ENCODE results near the gene GPR39.

The GPR39 gene

DNA sequence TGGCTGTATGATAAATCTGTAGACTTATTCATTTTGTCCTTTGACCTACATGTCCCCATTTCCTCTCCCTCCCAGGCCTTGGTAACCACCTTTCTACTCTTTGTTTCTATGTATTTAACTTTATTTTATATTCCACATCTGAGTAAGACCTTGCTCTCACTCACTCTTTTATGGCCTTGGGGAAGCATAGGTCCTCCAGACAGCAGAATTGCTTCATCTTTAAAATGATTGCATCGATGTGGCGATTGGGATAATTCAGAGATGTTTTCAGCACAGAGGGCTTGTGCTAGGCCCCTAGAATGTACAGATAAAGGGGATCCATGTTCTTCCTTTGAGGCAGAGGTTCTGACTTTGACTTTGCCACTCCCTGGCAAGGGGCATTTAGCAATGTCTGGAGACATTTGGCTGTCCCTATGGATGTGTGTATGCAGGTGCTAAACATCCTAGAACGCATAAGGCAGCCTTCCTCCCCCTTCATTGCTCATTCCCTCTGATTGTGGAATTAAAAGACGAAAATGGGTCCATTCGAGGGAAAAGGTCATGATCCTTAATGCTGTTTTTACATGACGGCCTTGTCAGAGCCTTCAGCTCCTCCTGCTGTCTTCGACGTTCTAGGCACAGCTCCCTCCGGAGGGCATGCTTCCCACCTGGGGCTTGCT lies 1.2 kb upstream of the GPR39 start:
- no peak for DNase-seq

DNA sequence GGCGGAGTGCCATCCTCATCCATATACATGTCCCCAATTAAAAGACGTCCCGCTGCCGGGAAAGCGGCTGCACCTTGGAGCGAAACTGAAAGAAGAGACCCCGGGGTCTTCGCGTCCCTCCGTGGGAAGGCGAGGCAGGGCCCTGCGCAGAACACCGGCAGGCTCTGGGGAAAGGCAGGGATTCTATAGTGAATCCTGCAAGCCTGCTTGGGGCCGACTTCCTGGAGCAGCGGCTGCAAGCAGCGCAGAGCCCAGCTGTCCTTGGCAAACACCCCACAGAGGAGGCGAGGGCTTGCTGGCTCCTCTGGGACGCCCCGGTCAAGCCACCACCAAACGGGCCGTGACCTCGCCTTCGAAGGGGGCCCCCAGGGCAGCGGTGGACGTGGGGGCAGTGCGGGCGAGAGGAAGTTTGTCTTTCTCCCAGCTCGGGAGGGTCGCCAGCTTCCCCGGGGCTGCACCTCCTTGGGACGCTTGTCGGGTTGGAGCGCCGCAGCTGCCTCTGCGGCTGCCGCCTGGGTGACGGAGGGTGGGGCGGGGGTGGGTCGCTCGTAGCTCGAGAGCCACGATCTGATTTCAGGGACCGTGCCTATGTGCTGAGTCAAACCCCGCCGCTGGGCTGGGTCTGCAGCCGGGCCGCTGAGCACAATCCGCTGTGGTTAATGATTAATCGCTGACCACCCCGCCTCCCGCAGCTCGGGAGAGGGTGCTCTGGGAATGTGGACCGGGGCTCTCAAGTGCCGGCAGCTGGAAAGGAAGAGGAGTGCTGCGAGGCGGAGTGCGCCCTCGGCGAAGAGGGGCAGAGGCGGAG lies 486 bp upstream of the GPR39 start:
- DNase-seq, result no peak

- DNase-seq, result no peak
Observed at GRCh38 chr2:132417430-132418035, 928 bp downstream of the GPR39 start.

GRCh38 chr2:132419235-132419634 lies 2.6 kb downstream of the GPR39 start:
- DNase-seq, result no peak

DNA sequence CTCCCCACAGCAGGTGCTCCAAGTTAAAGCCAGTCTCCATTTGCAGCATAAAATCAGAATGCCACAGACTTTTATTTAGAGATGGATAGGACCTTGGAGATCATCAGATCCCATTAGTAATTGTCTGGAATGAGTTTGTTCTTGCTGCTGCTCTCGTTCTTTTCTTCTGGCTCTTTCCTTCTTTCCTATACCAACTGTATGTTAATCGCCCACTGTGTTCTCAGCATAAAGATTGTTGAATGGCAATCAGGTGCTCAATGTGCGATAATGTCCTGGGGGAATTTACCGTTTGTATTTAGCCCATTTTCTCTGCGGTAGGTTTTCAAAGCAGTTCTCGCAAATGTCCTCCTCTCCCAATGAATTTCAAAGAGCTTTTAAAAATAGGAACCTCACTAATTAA lies 3.3 kb downstream of the GPR39 start:
- no peak for DNase-seq

DNA sequence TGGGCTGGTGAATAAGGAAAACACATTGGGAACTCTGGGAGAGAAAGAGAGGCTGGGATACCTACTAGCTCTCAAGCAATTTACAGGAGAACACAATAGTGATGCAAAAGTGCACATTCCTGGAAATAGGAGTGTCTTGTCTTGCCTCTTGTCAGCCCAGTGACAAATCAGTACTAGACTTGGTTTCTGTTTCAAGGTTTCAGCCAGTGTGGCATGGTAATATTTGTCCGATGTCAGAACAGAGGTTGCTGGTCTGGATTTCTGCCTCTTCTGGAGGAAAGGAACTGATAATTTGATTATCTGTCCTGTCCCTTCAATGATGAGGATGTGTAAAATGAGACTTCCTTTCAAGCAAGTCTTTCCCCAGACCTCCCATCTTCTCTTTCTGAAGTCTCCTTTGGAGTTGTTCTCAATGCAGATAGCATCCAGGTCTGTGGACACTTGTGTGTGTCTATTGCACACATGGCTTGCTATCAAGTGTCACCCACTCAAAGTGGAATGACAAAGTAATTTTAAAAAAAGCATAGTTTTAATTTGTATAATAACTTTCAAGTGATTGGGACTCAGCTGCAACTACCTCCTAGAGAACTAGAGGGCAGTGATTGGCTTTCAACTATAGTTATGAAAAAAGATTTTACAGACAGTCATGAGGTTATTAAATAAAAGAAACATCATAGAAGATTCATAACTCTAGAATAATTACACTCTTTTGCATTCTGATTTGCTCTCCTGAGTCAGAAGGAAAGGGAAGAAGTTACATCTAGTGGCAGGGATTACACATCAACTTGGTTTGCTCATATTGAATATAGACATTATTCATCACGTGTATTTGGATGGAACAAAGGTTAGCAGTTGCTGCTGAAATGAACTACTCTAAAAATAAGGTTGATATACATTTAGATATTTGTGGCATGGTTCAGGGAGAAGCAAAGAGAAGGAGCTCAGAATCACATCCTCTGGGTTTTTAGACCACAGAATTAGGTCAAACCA lies 4.5 kb downstream of the GPR39 start:
- no peak for DNase-seq

DNA sequence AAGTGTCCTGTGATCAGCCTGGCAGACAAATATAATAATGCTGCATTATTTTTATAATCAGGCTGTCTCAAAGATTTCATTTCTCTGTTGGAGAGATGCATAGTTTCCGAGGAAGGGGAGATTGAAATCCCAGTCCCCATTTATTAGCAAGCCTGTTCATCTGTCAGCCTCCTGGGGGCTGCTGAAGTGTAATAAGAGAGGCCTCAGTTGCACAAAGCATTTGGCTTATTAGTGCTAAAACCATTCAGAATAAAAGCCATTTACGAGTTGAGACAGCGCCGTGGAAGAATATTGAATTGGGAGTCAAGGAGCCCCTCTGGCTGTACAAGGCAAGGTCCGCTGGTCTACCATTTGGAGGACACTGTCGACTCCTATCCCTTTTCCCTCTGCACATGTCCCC lies 6.1 kb downstream of the GPR39 start:
- DNase-seq, result no peak

- no peak for DNase-seq
Observed at GRCh38 chr2:132424526-132425121, 8.0 kb downstream of the GPR39 start.

- DNase-seq, result no peak
Observed at GRCh38 chr2:132426033-132426432, 9.4 kb downstream of the GPR39 start.

DNA sequence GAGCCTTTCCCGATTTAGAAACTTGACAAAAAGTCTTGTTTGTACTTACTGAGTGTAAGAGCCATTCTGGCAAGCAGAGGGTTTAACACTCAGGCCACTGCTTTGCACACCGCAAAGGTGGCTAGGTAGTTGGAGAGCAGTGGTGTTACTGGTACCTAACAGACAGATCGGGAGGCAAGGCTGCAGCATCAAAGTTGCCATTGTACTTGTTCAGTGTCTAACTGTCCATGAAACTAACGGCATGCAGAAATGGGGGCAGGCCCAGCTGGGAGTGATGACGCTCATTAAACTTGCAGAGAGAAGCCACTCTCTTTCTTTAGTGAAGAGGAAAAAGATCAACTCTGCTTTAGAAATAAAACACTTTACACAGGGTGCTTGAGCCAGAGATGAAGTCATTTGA lies 10.1 kb downstream of the GPR39 start:
- DNase-seq, result no peak

DNA sequence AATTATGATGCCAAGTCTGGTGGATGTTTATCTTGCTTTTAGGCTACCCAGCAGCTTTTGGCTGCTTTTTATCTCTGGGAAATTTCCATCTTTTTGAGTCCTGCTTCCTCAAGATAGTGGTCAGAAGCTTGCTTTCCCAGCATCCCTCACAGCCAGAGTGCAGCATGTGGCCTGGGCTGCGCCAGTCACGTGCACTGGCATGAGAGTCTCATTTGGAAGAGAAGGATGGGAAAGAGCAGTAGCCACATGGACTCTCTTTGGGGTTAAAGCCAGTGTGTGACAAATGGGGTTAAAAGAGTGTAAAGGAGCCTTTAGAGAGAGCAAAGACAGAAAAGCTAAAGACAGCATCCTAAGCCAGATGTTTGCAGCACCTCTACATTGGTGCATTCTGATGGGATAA lies 12.7 kb downstream of the GPR39 start:
- DNase-seq, result no peak

DNA sequence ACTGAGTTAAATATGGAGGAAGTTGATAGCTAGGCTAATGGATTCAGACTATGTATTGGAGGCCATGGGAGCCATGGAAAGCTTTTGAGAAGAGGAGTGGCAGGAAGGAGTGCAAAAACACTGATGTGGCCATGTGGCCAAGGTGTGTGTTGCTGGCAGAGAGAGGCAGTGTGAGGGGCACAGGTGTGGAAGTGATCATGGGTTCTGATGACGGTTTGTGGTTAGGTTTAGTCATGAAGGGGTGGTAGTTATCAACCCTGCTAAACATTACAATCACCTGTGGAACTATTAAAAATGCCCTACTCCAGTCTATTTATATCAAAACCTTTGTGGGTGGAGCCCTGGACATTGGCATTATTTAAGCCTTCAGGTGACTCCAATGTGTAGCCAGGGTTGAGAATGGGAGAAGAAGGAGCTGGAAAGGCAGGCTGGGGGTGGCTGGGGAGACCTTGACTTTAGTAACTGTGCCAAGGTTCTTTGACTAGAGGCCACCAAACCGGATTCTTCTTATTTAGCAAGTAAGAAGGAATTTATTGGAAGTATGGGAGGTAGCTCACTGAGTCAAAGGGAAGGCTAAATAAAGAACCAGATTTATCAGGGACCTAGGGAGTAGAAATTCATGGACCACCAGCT lies 13.5 kb downstream of the GPR39 start:
- DNase-seq, result no peak

GRCh38 chr2:132430895-132431294 lies 14.3 kb downstream of the GPR39 start:
- DNase-seq, result no peak

DNA sequence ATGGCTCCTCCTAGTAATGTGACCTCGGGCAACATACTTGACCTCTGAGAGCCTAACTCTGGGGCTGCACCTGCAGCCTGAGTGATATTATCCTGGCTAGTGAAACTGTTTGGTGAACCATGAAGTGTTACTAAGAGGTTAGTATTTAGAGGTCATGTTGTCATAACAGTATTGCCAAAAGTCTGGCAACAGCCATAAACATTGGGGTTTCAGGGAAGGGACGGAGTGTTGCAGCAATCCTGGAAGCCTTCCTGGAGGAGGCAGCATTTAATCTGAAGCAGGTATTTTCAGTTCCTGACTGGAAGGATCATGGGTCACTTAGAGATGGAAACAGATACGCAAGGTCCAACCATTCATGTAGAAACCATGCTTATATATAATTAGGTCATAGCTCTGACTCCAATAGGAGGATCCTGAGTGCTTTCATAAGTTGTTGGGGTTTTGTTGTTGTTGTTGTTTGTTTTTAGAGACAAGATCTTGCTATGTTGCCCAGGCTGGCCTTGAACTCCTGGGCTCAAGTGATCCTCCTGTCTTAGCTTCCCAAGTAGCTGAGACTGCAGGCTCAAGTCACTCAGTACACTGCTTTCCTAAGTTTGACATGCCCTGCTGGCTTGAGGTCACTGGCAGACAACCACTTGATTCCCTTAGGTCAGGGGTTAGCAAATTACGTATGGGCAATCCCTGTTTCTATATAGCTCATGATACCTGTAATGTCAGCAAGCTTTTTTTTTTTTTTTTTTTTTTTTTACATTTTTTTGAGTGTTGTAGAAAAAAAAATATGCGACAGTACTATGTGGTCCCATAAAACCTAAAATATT lies 21.5 kb downstream of the GPR39 start:
- DNase-seq, result no peak

DNA sequence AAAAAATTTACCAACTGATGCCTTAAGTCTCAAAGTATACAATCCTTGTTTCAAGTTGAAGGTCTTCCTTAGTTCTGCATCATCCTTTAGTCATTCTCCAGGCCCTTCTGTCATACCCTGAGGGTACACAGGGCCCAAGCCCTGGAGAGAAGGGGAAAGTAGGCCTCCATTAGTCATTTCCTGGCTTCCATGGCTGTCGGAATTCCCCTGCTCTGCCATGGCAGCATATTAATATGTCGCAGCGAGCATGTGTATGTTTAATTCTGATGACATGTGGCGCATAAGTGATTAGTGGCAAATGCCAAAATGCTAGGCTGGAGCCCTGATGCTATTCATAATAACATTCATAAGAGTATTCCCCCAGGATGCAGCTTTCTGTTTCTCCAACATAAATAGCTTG lies 22.1 kb downstream of the GPR39 start:
- no peak for DNase-seq

DNA sequence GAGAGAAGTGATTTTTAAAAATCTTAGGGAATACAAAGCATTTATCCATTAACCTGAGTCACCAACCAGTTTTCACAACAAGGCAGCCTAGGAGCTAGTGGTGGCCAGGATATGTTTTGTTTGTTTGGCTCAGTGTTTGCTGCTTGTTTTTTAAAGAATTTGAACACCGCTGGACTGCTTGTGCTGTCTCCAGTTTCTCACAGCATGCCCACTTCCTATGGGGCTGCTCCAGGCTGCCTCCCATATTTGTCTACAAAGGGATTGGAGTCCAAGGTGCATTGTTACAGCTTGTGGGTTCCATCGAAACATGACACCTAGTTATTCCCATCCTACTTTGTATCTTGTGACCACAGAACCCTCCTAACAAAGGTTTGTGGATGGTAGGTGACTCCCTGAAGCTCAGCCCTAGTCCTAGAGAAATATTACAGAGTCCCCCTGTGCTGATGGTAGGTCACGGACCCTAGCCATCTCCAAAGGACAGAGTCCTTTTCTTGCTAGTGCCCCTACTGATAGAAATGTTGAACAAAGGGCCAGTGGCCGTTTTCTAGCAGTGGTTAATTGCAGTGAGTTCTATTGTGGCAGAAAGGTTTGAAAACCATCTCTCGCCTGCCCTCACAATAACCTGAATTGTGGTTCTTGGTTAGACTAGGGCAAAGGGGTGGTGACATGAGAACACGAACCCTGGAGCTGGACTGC lies 23.2 kb downstream of the GPR39 start:
- no peak for DNase-seq

DNA sequence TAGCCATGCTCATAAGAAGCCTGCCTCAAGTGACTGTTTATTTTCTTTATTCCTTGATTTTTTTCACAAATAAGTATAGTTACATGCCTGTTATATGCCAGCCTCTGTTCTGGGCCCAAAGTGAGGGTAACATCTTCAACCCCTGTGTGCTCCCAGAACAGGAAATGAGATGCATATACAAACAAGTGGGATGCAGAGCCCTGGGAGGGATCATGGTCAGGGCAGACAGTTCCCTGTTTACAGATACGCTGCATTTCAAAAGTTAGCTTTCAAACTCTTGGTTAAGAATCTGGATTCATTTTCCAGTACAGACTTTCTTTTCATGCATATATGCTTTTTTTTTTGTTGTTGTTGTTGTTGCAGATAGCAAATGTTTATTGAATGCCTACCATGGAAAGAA lies 24.4 kb downstream of the GPR39 start:
- no peak for DNase-seq

- no peak for DNase-seq
Observed at GRCh38 chr2:132442278-132442677, 25.7 kb downstream of the GPR39 start.

- no peak for DNase-seq
Observed at GRCh38 chr2:132443106-132443505, 26.5 kb downstream of the GPR39 start.

- no peak for DNase-seq
Observed at GRCh38 chr2:132446444-132446843, 29.8 kb downstream of the GPR39 start.

DNA sequence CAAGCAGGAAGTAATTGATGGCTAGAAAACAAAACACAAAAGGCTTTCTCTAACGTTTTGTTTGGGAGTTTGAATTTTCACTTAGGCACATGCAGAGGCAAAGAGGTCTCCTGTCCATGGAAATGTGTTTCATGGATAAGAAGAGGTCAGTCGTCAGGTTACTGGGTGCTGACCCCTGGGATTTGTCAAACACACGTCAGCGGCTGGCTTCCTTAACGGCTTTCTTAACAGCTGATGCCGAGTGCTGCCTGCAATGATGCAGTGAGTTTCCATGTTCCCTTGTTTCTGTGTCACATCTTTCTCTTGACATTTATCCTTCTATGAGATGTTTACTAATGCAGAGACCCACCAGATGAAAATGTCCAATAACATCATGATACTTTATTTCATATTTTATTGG lies 31.7 kb downstream of the GPR39 start:
- DNase-seq, result no peak

Measured in NK-92 treated with Interleukin-12 subunit alpha and Interleukin-12 subunit beta, amount 100 ng/mL, for 24 hours (cell line).